Adipose tissue (tissue), 3 donors: Measurements from ENCODE around the gene ULK1. TPM values are rescaled to one million over a fixed set of nuclear protein-coding genes. Genes with fewer than 3 reads are reported as not detected.
"Not testable (repeated sequence)": the region's sequence is repeated elsewhere in the genome, so short reads cannot be mapped to it uniquely, and the experiment has no call there.

Experiments
- H3K27ac ChIP-seq: one replicate; pipeline ENCODE4 v1.5.1; 2013; ENCODE audit warnings: low read depth, low read length
- WGBS, 3 donors: extraction: QIAGEN DNeasy Blood & Tissue Kit; methylation state at CpG; one replicate each; pipeline ENCODE4 v1.1.7; 2013; 5-methylcytosine and 5-hydroxymethylcytosine counted together
- polyA plus RNA-seq, 3 donors: library from polyadenylated mRNA; stranded (reverse); fragments of 200-250 nt; gene quantifications; one replicate each; pipeline ENCODE4 v1.2.3, GENCODE V29; 2013
- donor health status: healthy with polysubstance abuse.
- donor health status: Bipolar disorder and iron deficiency.
- donor health status: healthy.

The ULK1 gene
- polyA plus RNA-seq, 3 donors: 13.7 to 47.1 (median 26.2) TPM

- no peak overlapping the region for H3K27ac ChIP-seq
- 16 to 28% (median 24%) methylated on average over 22 of the region's 22 CpGs for WGBS, 3 donors
Measured at GRCh38 chr12:131860472-131861260, 33.8 kb upstream of the ULK1 start.

DNA sequence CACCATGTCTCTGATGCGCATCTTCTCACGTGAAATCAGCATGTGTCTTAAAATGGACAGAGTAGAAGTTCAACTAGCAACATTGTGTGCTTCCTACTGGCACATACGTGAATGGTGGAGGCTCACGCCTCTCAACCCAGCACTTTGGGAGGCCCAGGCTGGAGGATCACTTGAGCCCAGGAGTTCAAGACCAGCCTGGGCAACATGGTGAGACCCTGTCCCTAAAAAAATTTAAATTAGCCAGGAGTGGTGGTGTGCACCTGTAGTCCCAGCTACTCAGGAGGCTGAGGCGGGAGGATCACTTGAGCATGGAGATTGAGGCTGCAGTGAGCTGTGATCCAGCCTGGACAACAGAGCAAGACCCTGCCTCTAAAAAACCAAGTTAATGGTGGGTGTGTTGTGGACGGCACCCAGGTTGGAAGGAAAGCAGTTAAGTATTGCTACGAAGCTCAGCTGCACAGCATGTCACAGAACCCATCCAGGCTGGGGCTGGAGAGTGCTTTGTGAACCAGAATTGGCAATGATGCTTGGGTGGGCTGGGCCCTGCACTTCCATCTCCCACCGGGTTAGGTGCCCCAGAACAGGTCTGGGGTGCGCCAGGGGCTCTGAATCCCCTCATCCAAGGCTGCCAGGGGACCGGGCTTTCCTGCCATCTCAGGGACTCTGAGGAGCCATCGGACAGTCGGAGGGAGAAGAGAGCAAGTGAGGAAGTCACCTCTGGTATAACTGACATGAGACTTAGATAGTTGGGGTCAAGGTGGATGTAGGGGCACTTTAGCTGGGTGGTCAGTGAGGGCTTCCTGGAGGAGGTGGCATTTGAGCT lies 33.0 kb upstream of the ULK1 start:
- 85 to 89% (median 87%) methylated on average over 12 of the region's 12 CpGs for WGBS, 3 donors
- no peak overlapping the region for H3K27ac ChIP-seq

GRCh38 chr12:131862084-131862441 lies 32.4 kb upstream of the ULK1 start:
- no peak overlapping the region for H3K27ac ChIP-seq
- 46 to 93% (median 61%) methylated on average over 3 to 4 of the region's 4 CpGs for WGBS, 3 donors

GRCh38 chr12:131862600-131862993 lies 31.8 kb upstream of the ULK1 start:
- H3K27ac ChIP-seq: no peak overlapping the region
- WGBS, 3 donors: 63 to 72% (median 68%) methylated on average over 14 of the region's 14 CpGs

DNA sequence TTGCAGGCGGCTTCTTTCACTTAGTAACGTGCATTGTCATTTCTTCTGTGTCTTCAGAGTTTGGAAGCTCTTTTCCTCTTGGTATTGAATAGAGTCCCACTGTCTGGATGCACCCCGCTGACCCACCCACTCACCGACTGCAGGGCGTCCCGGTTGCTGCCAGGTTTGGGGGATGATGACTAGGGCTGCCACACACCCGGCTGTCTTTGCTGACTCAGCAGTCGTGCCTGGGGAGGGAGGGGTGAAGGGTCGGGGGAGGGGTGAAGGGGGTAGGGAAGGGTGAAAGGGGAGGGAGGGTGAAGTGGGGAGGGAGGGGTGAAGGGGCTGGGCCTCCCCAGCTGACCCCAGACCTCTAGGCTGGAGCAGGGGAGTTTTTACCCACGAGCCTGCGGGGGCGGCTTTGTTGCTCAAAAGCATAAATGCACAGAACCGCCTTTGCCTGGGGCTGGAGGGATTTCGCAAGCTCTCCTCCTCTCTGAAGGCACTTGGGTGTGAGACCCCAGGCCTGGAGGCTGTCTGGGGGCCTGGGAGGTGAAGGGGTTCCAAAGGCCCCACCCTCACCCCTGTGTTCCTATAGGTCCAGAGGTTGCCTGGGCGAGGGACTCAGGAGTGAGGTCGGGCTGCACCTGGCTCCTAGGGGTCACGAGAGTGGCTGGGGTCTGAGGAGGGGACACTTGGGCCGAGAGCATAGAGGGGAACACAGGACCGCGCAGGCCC lies 31.3 kb upstream of the ULK1 start:
- 34 to 45% (median 42%) methylated on average over 19 to 20 of the region's 20 CpGs for WGBS, 3 donors
- no peak overlapping the region for H3K27ac ChIP-seq

- 71 to 78% (median 78%) methylated on average over 24 of the region's 24 CpGs for WGBS, 3 donors
- no peak overlapping the region for H3K27ac ChIP-seq
Measured at GRCh38 chr12:131863711-131864396, 30.6 kb upstream of the ULK1 start.

DNA sequence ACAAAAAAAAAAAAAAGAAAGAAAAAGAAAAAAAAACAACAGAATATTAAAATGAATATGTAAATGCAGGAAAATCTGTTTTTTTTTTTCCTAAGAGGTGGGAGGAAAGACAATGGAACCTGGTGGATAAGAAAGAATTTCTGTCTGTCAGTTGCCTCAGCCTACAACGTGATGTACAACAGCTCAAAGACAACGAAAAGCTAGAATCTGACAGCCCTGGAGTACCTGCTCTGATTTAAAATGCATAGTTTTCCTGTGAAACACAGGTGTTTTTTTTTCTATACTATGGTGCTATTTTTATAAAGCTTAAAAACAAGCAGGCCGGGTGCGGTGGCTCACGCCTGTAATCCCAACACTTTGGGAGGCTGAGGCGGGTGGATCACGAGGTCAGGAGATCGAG lies 30.0 kb upstream of the ULK1 start:
- WGBS, 3 donors: 87 to 93% (median 92%) methylated on average over 8 of the region's 8 CpGs
- H3K27ac ChIP-seq: no peak overlapping the region

GRCh38 chr12:131865180-131865875 lies 29.1 kb upstream of the ULK1 start:
- no peak overlapping the region for H3K27ac ChIP-seq
- 88 to 91% (median 89%) methylated on average over 20 of the region's 20 CpGs for WGBS, 3 donors

- H3K27ac ChIP-seq: no peak overlapping the region
- 64 to 79% (median 68%) methylated on average over 10 of the region's 10 CpGs for WGBS, 3 donors
Measured at GRCh38 chr12:131867471-131867870, 27.0 kb upstream of the ULK1 start.

DNA sequence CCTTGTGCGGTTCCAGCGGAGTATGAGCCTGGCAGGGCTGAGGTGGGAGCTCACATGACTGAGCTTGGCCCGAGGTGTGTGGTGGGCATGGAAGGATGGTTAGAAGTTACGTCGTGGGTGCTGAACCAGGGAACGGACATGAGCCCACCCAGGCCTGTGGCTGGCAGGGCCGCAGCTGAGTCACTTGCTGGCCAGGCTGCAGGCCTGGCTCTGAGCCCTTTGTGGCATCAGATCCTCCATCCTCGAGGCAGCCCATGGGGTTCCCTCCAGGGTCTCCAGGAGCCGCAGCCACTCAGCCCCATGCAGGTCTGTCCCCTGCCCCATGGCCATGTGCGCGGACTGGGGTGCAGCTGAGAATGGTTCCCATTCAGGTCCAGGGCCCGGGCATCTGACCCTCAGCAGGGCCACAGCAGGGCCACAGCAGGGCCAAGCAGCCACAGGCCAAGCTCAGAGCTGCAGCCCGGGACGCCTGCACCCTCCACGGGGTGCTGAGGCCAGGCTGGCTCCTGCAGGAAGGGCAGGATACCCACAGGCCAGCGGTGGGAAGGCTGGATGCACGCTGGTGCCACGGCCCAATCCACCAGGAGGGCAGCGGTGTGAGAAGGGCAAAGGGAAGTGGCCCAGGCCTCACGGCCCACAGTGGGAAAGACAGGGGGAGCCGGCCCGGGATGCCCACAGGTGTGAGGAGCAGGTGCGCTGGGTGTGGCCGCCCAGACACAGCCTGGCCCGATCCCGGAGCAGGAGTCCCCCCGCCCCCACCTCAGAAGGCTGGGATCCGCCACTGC lies 26.3 kb upstream of the ULK1 start:
- WGBS, 3 donors: 79 to 85% (median 81%) methylated on average over 27 to 28 of the region's 28 CpGs
- no peak overlapping the region for H3K27ac ChIP-seq

- no peak overlapping the region for H3K27ac ChIP-seq
- 55 to 67% (median 56%) methylated on average over 16 of the region's 16 CpGs for WGBS, 3 donors
Measured at GRCh38 chr12:131869871-131870418, 24.5 kb upstream of the ULK1 start.

GRCh38 chr12:131871677-131872076 lies 22.7 kb upstream of the ULK1 start:
- H3K27ac ChIP-seq: no peak overlapping the region
- 82 to 94% (median 93%) methylated on average over 6 of the region's 6 CpGs for WGBS, 3 donors

- H3K27ac ChIP-seq: no peak overlapping the region
- WGBS, 3 donors: 45 to 72% (median 48%) methylated on average over 21 of the region's 21 CpGs
Measured at GRCh38 chr12:131872154-131873051, 22.0 kb upstream of the ULK1 start.

DNA sequence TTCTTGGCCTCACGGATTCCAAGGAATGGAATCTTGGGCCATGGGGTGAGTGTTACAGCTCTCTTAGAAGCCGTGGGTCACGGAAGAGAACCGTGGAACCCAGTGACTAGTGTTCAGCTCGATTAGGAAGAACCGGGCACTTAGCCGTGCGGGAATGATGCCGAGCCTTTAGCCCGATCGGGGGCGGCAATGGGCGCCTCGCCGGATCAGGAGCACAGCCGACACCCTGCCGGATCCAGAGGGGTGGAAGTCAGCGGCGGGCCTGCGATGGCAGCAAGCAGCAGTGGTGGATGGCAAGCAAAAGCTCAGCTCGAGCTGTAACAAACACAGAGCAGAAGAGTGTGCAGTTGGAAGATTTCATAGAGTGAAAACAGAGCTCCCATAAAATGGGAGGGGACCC lies 21.1 kb upstream of the ULK1 start:
- WGBS, 3 donors: 93 to 95% (median 94%) methylated on average over 21 of the region's 21 CpGs
- H3K27ac ChIP-seq: no peak overlapping the region

DNA sequence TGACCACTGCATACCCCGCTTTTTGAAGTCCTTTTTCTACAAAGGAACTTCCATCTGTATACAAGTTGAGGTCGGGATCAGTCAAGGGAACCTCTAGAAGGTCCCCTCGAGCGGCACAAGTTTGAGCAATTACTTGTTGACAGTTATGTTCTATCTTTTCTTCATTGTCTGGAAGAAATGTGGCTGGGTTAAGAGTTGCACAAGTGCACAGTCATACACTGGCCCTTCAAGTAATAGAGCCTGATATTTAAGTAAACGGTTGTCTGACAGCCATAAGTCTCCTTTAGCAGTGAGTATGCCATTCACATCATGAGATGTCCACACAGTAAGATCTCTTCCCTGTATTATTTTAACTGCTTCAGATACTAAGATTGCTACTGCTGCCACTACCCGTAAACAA lies 19.4 kb upstream of the ULK1 start:
- H3K27ac ChIP-seq: not testable (repeated sequence)
- 63 to 82% (median 72%) methylated on average over 6 of the region's 6 CpGs for WGBS, 3 donors

DNA sequence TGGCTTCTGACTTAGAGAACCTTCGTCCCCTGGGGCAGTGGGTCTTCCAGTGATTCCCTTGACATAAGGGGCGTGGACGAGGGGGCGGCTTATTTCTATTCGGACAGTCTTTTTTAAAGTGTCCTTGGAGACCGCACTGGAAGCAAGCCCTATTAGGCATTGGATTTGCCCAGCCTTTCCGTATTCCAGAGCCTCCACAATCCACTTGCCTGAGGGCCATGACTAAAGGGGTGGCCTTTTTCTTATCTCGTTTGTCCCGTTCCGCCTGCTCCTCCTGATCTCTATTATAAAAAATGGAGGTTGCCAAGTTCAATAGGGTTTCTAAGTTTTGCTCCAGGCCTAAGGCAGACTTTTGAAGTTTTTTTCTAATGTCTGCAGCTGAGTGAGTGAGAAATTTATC lies 17.2 kb upstream of the ULK1 start:
- not testable (repeated sequence) for H3K27ac ChIP-seq
- 75 to 86% (median 81%) methylated on average over 10 of the region's 10 CpGs for WGBS, 3 donors
